ENCODE measurements around the gene SLC2A9. TPM values are rescaled to one million over a fixed set of nuclear protein-coding genes. Genes with fewer than 3 reads are reported as not detected.

Gene SLC2A9
- total and polyA plus RNA-seq, 2 of the 4 experiments (the other 2 are of a cell fraction), result 0.72 to 2.1 TPM

DNA sequence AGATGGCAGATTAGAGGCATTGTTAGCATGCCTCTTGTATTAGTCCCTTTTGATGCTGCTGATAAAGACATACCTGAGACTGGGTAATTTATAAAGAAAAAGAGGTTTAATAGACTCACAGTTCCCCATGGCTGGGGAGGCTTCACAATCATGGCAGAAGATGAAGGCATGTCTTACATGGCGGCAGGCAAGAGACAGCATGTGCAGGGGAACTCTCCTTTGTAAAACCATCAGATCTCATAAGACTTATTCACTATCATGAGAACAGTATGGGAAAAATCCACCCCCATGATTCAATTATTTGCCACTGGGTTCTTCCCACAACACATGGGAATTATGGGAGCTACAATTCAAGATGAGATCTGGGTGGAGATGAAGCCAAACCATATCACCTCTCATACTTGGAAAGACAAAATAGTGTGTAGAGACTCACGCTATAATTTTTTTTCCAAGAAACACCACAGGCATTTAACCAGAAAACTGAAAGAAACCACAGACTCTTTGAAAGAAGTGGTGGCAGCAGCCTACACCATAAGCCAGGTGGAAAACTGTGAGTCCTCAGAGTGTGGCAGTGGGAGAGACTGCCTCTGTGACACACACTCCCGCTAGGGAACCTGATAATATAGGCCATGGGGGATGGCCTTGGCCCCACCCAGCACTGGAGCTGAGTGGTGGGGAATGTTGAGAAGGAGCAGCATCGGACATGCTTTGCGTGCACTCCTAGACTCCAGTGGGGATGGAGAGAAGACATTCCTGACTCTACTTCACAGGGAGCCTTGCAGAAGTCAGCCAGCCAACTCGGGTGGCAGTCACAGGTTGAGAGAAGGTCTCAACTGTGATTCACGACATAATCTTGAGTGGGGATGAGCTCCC is 51.5 kb downstream of the SLC2A9 start:
- Histone ChIP-seq H2BK120ac (ENCODE audit: low read depth, low read length) (no peak overlapping the region), H3K23ac (ENCODE audit: low read depth, low read length) (no peak overlapping the region), H4K20me1 (ENCODE audit: insufficient read depth, low read length) (no peaks in the 10 kb centered on the region), H4K8ac (ENCODE audit: low read depth in 2 of 2, low read length in 2 of 2) (no peak overlapping the region), H3K9me3 (ENCODE audit: control insufficient read depth, insufficient read depth, low read length) (no peaks in the 10 kb centered on the region), H3K9ac (ENCODE audit: low read depth, low read length) (no peak overlapping the region), H3K14ac (replicated peaks; ENCODE audit: low read depth, low read length) (no peak overlapping the region), H2AK9ac (replicated peaks; ENCODE audit: low read depth, low read length, poor library complexity) (no peak overlapping the region), H2BK15ac (ENCODE audit: low read depth, low read length) (no peak overlapping the region; the same call in 2 of the 3 replicates), H3K56ac (ENCODE audit: extremely low read depth, insufficient read depth, low read length) (no peak overlapping the region), H3K18ac (ENCODE audit: low read depth, low read length) (no peak overlapping the region; the same call in 1 of the 2 replicates), H3K79me1 (ENCODE audit: low read depth in 1 of 2, low read length in 2 of 2) (no peaks in the 10 kb centered on the region), H2AFZ (replicated peaks; ENCODE audit: low read length, poor library complexity) (no peak overlapping the region), H2BK20ac (ENCODE audit: low read depth, low read length) (no peak overlapping the region; the same call in 1 of the 2 replicates), H2BK5ac (ENCODE audit: low read depth, low read length, poor library complexity, severe bottlenecking) (no peak overlapping the region), H4K5ac (ENCODE audit: low read depth, low read length) (no peak overlapping the region; the same call in 1 of the 2 replicates), H3K27me3 (ENCODE audit: control insufficient read depth, insufficient read depth, low read length) (no peaks in the 10 kb centered on the region), H3K4me1 (ENCODE audit: control insufficient read depth, insufficient read depth, low read length) (no peaks in the 10 kb centered on the region; the same call in 1 of the 2 replicates), H3K9me1 (ENCODE audit: insufficient read depth, low read length) (no peaks in the 10 kb centered on the region), H3K4ac (ENCODE audit: low read depth, low read length) (peak overlapping the region; percentile 16; the same call in 1 of the 2 replicates), H3K4me3 (ENCODE audit: insufficient read depth, low read depth, low read length) (no peak overlapping the region), H3K36me3 (ENCODE audit: control insufficient read depth, insufficient read depth, low read length) (no peaks in the 10 kb centered on the region), H2AK5ac (ENCODE audit: low read depth, low read length) (no peak overlapping the region), H4K91ac (ENCODE audit: insufficient read depth, low read depth, low read length) (no peak overlapping the region), H3K27ac (ENCODE audit: insufficient read depth, low read length) (no peak overlapping the region), H3K4me2 (ENCODE audit: low read depth, low read length) (no peak overlapping the region)
- in situ Hi-C loops (cut with MboI; ENCODE audit: low sequenced_read_pairs) (no loop called here), dilution Hi-C loops (cut with HindIII; ENCODE audit: low sequenced_read_pairs, unreplicated experiment) (no loop called here), intact Hi-C loops (cut with micrococcal nuclease) (no loop called here)
- ATAC-seq (ENCODE audit: low read depth) (no peak), DNase-seq (no peak)
- ChIA-PET POLR2A (ENCODE audit: unreplicated experiment) (interaction anchor here (0.6 kb wide), 1 partner anchor 17 kb away, joined by 5 read pairs; no protein-coding TSS in a partner anchor), CTCF (no interaction called here)
- 39% methylated on average over 2 of the region's 7 CpGs; no CpG with 5 or more reads in 1 of the 2 experiments for WGBS, 2 experiments (ENCODE audit: extremely low coverage in 2 of 2, insufficient read length in 1 of 2)
- no TSS peak for BruUV-seq (replicated peaks)
- TF ChIP-seq MAFK (IDR thresholded peaks at IDR 0.05; ENCODE audit: low read depth, low read length) (no peak), FOS (IDR thresholded peaks at IDR 0.05; ENCODE audit: low read depth, low read length) (no peak), RAD21 (IDR thresholded peaks at IDR 0.05; ENCODE audit: low read length) (no peak), NFE2L2 (IDR thresholded peaks at IDR 0.05; ENCODE audit: low read depth, low read length) (no peak), RCOR1 (IDR thresholded peaks at IDR 0.05; ENCODE audit: insufficient replicate concordance, low read length) (no peak), BHLHE40 (IDR thresholded peaks at IDR 0.05; ENCODE audit: low read depth, low read length) (no peak), RFX5 (IDR thresholded peaks at IDR 0.05; ENCODE audit: low read depth, low read length) (no peak), MAZ (IDR thresholded peaks at IDR 0.05; ENCODE audit: borderline replicate concordance, low read depth, low read length) (no peak), CEBPB (IDR thresholded peaks at IDR 0.05; ENCODE audit: low read depth, low read length) (no peak), POLR2A (IDR thresholded peaks at IDR 0.05; ENCODE audit: low read depth, low read length) (no peak), CHD1 (IDR thresholded peaks at IDR 0.05; ENCODE audit: low read depth, low read length) (no peak), MXI1 (IDR thresholded peaks at IDR 0.05; ENCODE audit: borderline replicate concordance, low read depth, low read length) (no peak)
- TF ChIP-seq, protein P1, sequence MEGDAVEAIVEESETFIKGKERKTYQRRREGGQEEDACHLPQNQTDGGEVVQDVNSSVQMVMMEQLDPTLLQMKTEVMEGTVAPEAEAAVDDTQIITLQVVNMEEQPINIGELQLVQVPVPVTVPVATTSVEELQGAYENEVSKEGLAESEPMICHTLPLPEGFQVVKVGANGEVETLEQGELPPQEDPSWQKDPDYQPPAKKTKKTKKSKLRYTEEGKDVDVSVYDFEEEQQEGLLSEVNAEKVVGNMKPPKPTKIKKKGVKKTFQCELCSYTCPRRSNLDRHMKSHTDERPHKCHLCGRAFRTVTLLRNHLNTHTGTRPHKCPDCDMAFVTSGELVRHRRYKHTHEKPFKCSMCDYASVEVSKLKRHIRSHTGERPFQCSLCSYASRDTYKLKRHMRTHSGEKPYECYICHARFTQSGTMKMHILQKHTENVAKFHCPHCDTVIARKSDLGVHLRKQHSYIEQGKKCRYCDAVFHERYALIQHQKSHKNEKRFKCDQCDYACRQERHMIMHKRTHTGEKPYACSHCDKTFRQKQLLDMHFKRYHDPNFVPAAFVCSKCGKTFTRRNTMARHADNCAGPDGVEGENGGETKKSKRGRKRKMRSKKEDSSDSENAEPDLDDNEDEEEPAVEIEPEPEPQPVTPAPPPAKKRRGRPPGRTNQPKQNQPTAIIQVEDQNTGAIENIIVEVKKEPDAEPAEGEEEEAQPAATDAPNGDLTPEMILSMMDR (conservative IDR thresholded peaks at IDR 0.05; ENCODE audit: low read depth, low read length), result no peak
- TF ChIP-seq, protein P2, sequence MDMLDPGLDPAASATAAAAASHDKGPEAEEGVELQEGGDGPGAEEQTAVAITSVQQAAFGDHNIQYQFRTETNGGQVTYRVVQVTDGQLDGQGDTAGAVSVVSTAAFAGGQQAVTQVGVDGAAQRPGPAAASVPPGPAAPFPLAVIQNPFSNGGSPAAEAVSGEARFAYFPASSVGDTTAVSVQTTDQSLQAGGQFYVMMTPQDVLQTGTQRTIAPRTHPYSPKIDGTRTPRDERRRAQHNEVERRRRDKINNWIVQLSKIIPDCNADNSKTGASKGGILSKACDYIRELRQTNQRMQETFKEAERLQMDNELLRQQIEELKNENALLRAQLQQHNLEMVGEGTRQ (IDR thresholded peaks at IDR 0.05; ENCODE audit: low read depth, low read length), result no peak
- TF ChIP-seq, protein P3, sequence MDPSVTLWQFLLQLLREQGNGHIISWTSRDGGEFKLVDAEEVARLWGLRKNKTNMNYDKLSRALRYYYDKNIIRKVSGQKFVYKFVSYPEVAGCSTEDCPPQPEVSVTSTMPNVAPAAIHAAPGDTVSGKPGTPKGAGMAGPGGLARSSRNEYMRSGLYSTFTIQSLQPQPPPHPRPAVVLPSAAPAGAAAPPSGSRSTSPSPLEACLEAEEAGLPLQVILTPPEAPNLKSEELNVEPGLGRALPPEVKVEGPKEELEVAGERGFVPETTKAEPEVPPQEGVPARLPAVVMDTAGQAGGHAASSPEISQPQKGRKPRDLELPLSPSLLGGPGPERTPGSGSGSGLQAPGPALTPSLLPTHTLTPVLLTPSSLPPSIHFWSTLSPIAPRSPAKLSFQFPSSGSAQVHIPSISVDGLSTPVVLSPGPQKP (IDR thresholded peaks at IDR 0.05; ENCODE audit: borderline replicate concordance, low read depth, low read length), result no peak
